Spleen (tissue), 7 donors: Measurements from ENCODE around the gene KLKB1.

Experiments
- POLR2A ChIP-seq, 3 donors: fragments of 450-650 bp; IDR thresholded peaks; one replicate each; pipeline ENCODE4 v1.5.1; 2017; ENCODE audit warnings: antibody characterized with exemption in 3 of 3, mild to moderate bottlenecking in 1 of 3
- POLR2AphosphoS5 ChIP-seq, 3 donors: sonication (generic); formaldehyde crosslinking; IDR thresholded peaks; one replicate each; pipeline ENCODE4 v1.5.1; 2017; ENCODE audit warnings: antibody characterized with exemption in 3 of 3
- TF ChIP-seq, protein P1 (sequence below), 11 experiments: fragments of 200-600 bp in 7 of 11; fragments of 450-650 bp in 4 of 11; sonication (generic) in 4 of 11; IDR thresholded peaks in 8 of 11; conservative IDR thresholded peaks in 3 of 11; 1 replicate in 7 of 11; 2 replicates in 4 of 11; pipeline versions ENCODE4 v1.4.0 to v1.8.0; 2016 to 2021; ENCODE audit warnings: antibody characterized with exemption in 11 of 11, inconsistent platforms in 4 of 11, mild to moderate bottlenecking in 1 of 11
- donor health status: DM: no; HTN: no; CAD: no; lungs with moderate emphysema.
- donor health status: DM: no; HTN: no; CAD: no.
- donor health status: DM: no; HTN: no; CAD: no.

DNA sequence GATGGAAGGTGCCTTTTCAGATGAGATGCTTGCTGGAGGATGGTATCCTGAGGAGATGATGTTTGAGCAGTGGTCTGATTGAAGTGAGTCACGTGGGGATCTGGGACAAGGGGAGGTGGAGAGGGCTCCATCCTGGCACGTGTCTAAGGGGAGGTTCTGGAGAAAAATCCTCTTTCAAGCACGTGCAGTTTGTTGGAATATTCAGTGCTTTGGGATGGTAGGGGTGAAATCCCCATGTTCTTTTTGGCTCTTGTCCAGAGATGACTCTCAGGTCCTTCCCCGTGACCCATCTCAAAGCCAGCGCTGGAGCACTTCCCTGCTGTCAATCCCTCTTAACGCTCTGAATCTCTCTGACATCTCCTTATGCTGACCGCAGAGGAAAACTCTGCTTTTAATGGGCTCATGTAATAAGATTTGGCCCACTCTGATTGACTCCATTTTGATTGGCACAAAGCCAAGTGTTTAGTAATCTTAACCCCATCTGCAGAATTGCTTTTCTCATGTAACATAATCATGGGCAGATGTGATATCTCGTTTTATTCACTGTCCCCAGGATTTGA, 10.8 kb upstream of the KLKB1 start:
- TF ChIP-seq, protein P1, sequence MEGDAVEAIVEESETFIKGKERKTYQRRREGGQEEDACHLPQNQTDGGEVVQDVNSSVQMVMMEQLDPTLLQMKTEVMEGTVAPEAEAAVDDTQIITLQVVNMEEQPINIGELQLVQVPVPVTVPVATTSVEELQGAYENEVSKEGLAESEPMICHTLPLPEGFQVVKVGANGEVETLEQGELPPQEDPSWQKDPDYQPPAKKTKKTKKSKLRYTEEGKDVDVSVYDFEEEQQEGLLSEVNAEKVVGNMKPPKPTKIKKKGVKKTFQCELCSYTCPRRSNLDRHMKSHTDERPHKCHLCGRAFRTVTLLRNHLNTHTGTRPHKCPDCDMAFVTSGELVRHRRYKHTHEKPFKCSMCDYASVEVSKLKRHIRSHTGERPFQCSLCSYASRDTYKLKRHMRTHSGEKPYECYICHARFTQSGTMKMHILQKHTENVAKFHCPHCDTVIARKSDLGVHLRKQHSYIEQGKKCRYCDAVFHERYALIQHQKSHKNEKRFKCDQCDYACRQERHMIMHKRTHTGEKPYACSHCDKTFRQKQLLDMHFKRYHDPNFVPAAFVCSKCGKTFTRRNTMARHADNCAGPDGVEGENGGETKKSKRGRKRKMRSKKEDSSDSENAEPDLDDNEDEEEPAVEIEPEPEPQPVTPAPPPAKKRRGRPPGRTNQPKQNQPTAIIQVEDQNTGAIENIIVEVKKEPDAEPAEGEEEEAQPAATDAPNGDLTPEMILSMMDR (IDR thresholded peaks at IDR 0.05 in 8 of 11, conservative IDR thresholded peaks at IDR 0.05 in 3 of 11), result no peak
- TF ChIP-seq POLR2A (IDR thresholded peaks at IDR 0.05) (no peak), POLR2AphosphoS5 (IDR thresholded peaks at IDR 0.05) (no peak)
